ENCODE measurements around the gene KMT5C.

Gene KMT5C

GRCh38 chr19:55368106-55368505, 28.4 kb downstream of the KMT5C start:
- TF ChIP-seq POLR2A (IDR thresholded peaks at IDR 0.05; ENCODE audit: extremely low read depth, insufficient read length) (no peak), CTCF (IDR thresholded peaks at IDR 0.05; ENCODE audit: low read depth, low read length) (no peak), MAX (IDR thresholded peaks at IDR 0.05; ENCODE audit: low read depth, low read length) (no peak), MYC (IDR thresholded peaks at IDR 0.05; ENCODE audit: low read depth, low read length) (no peak)
- no peak overlapping the region for H3K4me3 ChIP-seq (ENCODE audit: low read depth, low read length)
- DNase-seq (ENCODE audit: low read depth): no peak

DNA sequence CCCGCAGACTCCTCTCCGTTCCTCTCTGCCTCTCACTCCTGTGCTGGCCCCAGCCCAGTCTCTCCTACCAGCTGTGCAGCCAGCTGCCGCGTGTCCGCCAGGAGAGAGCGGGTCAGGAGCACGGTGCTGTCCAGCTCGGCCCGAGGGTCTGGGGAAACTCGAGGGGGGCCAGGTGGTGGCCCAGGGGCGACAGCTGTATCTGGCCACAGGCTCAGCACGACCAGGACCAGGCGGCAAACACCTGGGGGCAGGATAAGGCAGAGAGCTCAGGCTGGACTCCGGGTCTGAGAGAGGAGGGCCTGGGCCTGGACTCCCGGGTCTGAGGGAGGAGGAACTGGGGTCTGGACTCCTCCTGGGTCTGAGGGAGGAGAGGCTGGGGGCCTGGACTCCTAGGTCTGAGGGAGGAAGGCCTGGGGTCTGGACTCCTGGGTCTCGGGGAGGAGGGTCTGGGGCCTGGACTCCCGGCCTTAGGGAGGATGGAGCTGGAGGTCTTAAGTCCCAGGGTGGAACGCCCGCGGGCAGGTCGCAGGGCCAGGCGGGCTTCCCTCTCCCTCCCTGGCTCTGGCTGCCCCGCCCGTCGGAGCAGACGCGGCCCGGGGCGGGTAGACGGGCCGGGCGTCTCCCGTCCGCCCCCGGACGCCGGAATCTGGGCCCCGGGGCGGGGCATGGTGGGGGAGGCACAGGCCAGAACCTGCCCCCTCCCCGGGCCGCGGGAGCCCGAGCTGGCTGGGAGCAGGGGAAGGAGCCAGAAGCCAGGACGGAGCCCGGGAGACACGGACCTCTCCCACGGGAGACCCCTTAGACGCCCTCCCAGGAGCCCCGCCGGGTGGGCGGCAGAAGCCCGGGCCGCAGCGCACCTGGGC, 29.3 kb downstream of the KMT5C start:
- DNase-seq (ENCODE audit: low read depth): no peak
- no peak overlapping the region for H3K4me3 ChIP-seq (ENCODE audit: low read depth, low read length)
- TF ChIP-seq CTCF (IDR thresholded peaks at IDR 0.05; ENCODE audit: low read depth, low read length) (no peak), MYC (IDR thresholded peaks at IDR 0.05; ENCODE audit: low read depth, low read length) (no peak), POLR2A (IDR thresholded peaks at IDR 0.05; ENCODE audit: extremely low read depth, insufficient read length) (no peak), MAX (IDR thresholded peaks at IDR 0.05; ENCODE audit: low read depth, low read length) (no peak)

GRCh38 chr19:55369653-55370304, 30.1 kb downstream of the KMT5C start:
- no peak for TF ChIP-seq MYC (IDR thresholded peaks at IDR 0.05; ENCODE audit: low read depth, low read length)
- TF ChIP-seq POLR2A (IDR thresholded peaks at IDR 0.05; ENCODE audit: extremely low read depth, insufficient read length): no peak
- TF ChIP-seq MAX (IDR thresholded peaks at IDR 0.05; ENCODE audit: low read depth, low read length): no peak
- TF ChIP-seq CTCF (IDR thresholded peaks at IDR 0.05; ENCODE audit: low read depth, low read length): no peak
- no peak overlapping the region for H3K4me3 ChIP-seq (ENCODE audit: low read depth, low read length)
- peak; percentile 41 for DNase-seq (ENCODE audit: low read depth)

DNA sequence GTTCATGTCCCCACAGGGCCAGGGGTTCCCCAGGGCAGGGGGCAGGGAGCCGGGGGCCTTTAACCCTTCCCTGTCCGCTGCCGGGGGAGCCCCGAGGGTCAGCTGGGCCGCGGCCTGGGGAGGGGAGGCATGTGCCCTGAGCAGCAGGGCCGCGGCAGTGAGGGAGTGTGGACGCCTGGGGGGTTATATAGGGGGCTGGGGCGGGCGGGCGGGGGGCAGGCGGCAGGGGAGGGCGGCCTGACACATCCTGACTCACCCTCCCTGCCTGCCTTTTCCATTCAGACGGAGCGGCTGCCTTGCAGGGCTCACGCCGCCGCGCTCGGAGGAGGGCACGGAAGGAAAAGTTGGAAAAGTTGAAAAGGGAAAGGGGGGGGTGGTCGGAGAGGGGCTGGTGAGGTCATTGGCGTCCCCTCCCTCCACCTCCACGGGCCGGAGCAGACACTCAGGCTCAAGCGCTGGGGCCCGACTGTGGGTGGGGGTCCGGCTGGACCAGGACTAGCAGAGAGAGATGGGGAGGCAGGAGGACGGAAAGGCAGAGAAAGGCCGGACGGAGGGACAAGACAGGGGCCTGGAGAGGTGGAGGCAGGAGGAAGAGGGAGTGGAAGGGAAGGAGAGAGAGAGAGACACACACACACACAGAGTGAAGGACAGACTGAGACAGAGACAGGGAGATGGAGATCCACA, 30.8 kb downstream of the KMT5C start, which contains the start of gene IL11:
Gene IL11 (minus strand): TSS at position 159 of the 684 bp plus-strand sequence. CDS start 153 bp downstream, at position 6.
- DNase-seq (ENCODE audit: low read depth): no peak
- TF ChIP-seq MYC (IDR thresholded peaks at IDR 0.05; ENCODE audit: low read depth, low read length): no peak
- TF ChIP-seq MAX (IDR thresholded peaks at IDR 0.05; ENCODE audit: low read depth, low read length): no peak
- no peak for TF ChIP-seq POLR2A (IDR thresholded peaks at IDR 0.05; ENCODE audit: extremely low read depth, insufficient read length)
- TF ChIP-seq CTCF (IDR thresholded peaks at IDR 0.05; ENCODE audit: low read depth, low read length): no peak
- no peak within 1 kb of the TSS for H3K4me3 ChIP-seq (ENCODE audit: low read depth, low read length)

DNA sequence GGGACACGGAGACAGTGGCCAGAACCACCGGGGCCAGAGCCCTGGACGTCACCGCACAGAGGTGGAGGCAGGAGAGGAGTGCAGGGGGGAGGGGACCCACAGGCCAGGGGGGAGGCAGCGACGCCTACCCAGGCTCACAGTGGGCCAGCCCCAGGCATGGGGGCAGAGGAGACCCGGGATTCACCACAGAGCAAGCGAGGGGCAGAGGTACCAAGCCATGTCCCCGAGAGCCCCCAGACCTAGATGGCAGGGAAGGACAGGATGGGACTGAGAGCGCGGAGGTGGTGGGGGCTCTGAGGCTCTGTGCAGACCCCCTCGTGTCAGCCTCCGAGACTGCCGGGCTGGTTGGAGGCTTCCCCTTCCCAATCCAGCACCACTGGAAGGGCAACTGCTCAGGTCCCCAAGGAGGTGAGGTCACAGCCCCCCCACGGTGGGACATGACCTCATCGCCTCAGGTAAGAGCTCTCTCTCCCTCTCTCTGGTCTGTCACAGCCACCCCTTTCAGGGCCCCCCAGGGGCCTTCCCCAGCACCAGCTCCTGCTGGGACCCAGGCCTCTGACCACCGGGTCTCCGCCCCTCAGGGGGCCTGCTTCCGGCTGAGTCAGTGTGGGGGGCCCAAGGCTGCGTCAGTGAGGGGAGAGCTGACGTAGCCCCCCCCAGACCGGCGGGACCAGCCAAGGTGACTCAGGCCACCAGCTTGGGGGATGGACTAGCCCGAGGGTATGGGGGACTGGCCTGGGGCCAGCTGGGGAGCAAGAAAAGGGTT, 32.8 kb downstream of the KMT5C start:
- no peak overlapping the region for H3K4me3 ChIP-seq (ENCODE audit: low read depth, low read length)
- TF ChIP-seq POLR2A (IDR thresholded peaks at IDR 0.05; ENCODE audit: extremely low read depth, insufficient read length): no peak
- TF ChIP-seq MAX (IDR thresholded peaks at IDR 0.05; ENCODE audit: low read depth, low read length): no peak
- TF ChIP-seq CTCF (IDR thresholded peaks at IDR 0.05; ENCODE audit: low read depth, low read length): no peak
- TF ChIP-seq MYC (IDR thresholded peaks at IDR 0.05; ENCODE audit: low read depth, low read length): no peak
- DNase-seq (ENCODE audit: low read depth): peak; percentile 61
